ENCODE results near the gene OSBPL10.

The OSBPL10 gene

DNA sequence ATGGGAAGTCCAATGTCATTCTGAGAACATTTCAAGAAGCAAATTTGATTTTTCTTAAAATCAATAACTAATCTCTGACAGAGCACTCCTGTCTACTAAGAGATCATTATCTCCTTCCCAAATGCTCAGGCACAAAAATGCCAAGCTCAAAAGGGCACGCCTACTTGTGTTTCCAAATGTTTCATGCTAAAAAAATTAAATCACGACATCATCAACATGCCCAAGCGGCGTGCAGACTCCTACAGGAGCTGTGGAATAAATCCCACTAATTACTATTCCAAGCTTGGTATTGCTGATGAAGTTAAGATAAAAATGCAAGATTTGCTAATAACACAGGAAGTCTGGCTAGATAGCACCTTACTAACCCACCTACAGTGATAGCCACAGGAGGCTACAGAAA lies 140.8 kb downstream of the OSBPL10 start:
- no peak for DNase-seq

DNA sequence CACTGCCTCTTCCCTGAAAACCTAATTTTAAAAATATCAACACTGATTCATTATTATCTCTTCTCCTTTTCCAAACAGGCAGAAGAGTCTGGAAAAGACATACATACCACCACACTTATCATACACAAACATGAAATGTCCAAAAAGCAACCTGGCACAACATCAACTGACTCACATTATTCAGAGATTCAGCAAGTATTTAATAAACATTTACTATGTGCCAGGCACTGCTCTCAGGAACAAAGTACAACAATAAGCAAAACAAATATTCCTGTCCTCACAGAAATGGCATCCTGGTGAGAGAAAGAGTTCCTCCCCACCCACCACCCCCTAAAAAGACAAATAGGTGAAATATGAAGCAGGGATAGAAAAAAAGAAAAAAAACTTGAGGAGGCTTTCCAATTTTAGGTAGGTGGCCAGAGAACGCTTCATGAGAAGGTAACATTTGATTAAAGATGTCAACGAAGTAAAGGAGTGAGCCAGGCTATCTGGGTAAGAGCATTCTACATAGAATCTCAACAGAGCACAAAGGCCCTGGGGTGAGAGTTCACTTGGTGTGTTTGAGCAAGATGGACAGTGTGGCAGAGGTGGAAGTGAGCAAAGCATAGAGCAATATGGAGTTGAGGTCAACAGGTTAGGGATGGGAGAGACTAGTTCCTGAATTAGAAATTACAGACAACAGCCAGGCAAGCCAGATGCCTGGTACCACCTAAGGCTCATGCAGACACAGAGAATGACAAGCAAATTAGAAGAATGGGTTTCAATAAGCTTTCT lies 141.7 kb downstream of the OSBPL10 start:
- no peak for DNase-seq

DNA sequence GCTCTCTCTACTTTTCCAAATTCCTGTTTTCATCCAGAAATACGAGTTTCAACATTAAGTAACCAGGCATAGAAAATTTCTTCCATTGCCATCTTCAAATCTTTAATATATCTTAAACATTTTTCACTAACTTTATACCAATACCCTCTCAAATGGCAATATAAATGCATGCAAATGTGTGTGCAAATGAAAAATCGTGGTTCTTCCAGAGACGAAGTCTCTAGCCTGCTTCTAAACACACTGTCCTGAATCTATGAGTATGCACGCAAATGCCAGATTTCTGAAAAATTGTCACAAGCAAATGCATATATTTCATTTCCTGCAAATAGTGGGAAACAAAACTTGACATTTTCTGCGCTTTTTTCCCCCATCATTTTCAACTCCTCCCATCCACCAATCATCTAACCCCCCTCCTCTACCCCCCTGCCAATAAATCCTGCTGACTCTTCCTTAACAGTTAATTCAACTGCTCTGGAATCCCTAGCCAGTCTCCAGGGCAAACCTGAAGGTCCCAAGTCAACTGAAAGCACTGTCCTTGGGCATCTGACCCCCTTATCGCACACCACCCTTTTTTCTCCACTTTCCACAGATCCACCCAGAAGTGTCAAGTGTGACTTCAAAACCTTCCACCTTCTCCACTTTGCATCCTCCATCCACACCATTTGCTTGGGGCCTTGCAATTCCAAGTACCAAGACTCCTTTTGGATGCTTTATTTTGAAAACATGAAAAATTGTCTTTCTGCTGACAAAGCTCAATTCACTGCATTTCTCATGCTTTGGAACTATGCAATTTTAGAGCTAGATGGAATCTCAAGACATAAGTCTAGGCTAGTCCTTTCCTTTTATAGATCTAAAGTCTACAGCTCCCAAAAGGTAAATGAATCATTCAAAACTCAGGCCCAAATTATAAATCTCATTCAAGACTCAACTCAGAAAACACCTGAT lies 144.7 kb downstream of the OSBPL10 start:
- DNase-seq: no peak

DNA sequence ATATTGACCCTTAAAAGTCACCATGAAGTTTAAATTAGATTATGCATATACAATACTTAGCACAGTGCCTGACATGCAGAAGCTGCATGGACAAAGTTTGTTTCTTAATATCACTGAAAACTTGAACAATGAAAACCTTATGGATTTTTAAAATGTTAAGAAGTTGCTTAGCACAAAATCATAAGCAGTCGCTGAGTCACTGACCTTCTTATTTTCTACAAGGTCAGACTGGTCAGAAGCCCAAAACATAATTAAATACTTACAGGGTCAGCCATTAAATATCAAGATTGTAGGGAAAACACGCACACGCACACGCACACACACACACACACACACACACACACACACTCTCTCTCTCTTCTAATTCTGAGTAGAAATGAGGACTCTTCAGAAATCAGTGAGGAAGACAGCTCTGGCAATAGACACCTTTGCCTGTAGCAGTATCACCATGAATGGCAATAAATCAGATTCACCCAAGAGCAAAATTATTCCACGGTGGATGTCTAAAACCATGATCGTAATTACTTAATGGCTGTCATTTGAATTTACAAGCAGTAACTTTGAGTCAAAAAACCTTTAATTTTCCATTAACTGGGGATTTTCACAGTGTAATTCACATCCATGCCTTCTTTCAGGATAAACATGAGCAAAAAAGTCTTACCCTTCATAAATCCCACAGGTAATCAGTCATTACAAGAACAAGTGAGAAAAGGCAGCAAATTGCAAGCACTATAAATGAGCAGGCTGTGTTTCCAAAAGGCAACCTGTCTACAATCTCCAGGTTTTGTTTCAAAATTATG lies 147.5 kb downstream of the OSBPL10 start:
- no peak for DNase-seq

DNA sequence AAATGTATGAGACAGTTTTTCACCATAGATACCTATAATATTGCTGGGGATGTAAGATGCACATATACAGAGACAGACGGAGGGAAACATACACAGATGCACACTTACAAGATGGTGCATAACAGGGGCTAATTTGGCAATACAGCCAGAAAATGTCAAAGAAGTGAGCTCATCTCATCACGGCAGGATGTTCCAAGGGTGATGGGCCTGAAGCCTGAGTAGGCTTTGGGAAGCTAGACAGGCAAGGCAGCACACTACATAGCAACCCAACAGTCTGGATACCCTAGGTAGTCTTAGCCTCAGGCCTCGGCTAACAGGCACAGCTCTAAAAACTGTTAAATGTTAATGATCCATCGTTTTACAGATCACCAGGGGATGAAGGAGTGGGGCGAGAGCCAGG lies 148.5 kb downstream of the OSBPL10 start:
- no peak for DNase-seq

DNA sequence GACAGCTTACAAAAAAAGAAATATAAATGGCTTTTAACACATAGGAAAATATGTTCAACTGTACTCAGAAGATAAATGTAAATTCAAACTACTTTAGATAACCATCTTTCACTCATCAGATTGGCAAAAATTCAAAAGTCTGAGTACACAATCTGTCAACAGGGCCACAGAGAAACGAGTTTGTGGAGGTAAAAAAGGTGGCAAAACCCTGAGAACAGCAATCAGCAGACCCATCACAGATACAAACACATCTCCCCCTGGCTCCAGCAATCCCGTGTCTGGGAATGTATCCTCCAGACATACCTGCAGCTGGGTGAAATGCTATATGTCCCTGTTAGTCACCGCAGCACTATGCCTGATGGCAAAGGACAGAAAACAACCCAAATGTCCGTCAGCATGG lies 149.5 kb downstream of the OSBPL10 start:
- DNase-seq: no peak

DNA sequence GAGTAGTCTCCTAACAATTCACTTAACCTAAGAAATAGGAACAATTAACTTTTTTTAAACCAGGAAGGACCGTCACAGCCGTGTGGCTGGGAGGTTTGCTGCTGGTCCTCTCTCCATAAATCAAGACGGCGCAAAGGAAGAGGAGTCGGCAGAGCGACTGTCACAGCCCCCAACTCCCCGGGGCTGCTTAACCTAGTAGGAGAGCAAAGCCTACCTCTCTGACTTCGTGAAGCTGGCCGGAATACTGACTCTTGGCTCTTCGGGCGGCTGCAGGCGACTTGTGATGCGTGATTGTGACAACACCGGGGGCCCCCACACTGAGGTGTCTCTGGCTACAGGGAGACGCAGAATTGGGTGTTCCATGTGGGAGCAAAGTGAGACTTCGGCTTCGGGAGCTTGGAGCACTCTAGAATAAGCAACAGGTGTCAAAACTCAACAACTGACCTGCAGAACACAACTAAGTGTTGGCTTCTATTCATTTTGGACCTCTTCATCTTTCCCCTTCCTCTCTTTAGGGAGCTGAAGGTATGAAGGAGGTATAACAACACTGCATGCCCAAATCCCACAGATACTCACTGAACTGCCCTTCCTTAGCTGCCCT lies 151.1 kb downstream of the OSBPL10 start:
- DNase-seq: no peak

DNA sequence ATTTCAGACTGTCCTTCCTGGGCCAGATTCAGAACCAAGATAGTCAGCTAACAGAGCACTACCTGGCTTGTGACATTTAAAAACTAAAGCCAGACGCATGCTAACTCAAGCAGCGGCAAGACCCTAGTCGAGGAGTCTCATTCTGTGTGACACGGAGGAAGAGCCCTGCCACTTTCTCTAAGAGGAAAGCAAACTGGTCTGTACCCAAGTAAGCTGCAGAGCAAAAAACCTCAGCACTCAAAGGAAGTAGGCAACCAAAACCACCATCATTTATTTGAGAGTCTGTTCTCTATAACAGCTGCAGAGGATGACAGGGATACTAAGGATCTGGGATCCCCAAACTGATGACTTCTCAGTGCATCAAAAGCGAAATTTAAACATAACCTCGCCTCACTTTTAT lies 152.1 kb downstream of the OSBPL10 start:
- no peak for DNase-seq

DNA sequence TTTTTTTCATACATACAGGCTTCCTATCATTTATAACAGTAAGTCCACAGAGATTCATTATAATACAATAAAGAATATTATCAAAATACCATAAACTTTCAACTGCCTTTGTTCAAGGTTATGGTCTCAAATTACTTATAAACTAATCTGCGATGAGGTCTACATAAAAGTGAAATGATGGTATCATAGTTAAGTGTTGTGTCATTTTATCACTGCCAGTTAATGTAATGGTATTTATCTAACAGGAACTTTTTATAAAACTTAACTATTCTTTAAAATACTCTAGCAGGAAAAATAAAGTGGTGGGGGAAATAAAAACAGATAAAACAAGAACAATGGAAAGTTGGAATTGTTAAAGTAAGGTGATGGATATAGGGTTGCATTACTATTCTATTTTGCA lies 153.1 kb downstream of the OSBPL10 start:
- DNase-seq: no peak

DNA sequence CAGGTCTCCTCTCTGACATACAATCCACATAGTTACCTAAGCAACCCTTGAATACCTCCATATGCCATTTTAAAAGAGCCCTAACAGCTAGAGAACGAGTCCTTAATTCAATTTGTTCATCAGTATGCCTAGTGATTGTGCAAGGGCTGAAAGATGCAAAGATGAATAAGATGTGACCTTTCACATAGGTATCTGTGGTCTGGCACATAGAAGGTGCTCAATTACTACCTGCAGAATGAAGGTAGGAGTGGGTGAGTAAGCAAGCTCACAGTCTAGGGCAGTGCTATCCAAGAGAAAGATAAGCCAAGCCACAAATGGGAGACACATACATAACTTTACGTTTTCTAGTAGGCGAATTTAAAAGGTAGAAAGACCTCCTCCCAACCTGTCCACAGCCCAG lies 157.9 kb downstream of the OSBPL10 start:
- DNase-seq: no peak

DNA sequence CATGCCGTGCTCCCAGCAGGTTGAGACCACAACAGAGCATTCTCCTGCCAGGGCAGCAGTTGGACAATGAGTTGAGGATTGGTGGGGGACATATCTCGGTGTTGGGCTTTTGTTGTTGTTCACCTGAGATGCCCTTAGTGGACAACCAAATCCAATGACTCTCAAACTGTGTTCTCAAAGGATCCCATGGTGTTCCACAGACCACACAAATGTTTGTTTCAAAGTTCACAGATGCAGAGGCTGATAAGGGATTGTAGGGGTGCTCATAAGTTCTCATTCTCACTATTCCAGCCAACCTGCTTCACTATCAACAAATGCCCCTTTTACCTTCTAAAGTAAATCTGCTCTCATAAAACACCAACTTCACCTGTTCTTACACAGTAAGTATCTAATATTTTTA lies 159.9 kb downstream of the OSBPL10 start:
- DNase-seq: no peak

DNA sequence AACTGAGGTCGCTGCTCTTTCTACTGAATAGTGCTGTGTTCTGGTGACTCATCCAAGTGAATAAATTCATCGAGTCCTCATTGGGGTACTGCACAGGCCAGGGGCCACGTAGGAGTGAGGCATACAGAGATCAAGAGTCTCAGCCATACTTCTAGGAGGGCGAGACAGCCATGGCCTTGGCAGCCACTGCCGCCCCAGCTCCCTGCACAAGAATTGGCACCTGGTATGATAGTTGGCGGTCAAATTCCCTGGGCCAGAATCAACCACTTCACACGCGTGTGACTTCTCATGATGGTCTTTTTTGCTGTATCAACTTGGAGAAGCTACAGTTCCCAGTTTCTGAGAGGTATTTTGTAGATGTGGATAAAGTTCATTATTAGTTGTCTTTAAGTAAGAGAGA lies 161.6 kb downstream of the OSBPL10 start:
- DNase-seq: no peak

DNA sequence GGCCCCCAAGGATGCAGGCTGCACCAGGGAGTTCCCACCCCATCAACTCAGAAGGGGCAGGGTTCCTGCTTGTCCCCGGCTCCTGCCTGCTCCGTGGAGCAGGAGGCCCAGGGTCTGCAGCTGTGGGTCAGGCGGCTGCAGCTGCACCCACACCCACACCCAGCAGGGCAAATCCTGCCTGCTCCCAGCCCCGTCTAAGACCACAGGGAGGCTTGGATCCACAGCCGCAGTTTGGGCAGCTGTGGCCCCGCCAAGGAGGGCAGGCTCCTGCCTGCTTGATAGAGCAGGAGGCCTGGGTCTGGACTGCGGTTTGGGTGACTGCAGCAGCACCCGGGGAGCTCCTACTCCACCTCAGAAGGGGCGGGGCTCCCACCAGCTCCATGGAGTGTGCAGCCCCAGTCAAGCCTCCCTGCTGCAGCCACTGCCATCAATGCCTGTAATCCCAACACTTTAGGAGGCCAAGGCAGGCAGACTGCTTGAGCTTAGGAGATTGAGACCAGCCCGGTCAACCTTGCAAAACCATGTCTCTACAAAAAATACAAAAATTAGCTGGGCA lies 163.6 kb downstream of the OSBPL10 start:
- DNase-seq: no peak

DNA sequence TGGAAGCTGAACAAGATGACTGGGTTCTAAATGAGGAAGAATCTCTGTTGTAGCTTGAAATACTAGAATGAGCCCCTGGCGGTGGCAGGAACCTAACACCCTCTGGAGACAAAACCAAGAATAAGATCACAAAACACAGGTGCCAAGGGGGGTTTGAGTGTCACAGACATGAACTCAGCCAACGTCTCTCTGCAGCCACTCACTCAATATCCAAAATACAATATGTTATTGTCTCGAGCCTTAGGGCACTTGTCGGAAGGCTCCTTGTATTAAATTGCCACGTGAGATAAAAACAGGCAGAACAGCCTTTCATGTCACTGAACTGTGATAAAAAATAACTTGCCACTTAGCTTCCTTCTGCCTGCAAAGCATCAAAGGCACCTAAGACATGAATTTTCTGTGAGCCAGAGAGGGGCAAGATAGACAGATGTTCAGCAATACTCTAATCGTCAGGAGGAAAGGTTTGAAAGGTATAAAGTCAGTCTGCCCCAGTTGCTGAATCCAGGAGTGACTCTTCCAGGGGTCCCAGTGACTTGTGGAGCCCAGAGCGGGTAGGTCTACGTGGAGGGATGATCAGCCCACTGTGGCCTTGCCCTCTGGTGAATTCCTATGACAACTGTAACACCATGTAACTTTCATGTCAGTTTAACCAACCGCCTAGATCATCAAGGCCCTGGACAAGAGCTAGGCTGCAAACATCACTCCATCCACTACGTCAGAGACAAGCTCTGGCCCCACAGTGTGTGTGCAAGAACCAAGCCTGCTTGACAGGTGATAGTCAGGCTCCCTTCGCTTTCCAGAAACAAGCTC lies 165.2 kb downstream of the OSBPL10 start:
- no peak for DNase-seq

DNA sequence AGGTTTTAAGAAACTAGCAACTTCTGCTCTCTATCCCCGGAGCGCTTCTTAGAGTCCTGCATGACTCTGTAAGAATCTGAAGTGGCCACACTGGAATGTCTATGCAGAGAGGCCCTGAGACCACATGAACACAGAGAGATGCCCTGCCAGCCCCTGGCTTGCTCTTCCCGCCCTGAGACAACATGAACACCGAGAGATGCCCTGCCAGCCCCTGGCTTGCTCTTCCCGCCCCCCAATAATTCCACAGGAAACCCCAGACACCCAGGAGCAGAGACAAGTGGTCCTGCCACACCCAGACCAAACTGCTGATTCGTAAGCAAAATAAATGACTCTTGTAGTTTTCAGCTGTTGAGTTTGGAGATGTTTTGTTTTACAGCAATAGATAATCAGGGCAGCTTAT lies 166.1 kb downstream of the OSBPL10 start:
- no peak for DNase-seq

DNA sequence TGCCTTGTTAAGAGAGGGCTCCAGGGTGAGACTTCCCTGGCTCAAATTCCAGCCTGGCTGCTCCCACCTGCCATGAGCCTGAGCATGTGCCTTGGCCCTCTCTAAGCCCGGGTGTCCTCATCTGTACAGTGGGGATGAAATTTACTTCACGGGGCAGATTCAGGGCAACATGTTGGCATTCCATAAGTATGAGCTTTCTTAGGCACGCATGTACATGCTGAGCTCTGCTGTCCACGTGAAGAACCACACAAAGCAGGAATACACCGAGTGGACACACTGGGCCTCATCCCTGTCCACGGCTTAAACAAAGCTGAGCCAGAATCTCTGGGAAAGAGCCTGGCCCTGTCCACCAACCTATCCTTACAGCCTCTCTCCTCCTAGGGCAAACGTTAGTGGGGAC lies 167.4 kb downstream of the OSBPL10 start:
- DNase-seq: no peak

DNA sequence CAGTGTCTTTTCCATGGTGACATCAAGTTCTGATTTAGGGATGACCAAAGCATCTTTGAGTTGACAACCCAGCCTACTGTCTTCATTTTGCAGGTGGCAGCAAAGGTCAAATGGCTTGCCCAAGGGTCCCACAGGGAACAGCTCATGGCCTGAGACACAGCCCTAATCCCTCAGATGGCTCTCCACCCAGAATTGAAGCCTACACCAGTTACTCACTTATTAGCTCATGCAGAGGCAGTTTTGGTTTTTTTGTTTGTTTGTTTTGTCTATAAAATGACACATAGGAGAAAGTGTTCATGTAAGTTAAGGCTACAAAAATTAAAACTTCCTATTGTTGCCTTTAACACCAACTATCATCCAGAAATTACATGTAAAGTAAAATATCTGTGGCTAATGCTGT lies 167.9 kb downstream of the OSBPL10 start:
- DNase-seq: no peak

DNA sequence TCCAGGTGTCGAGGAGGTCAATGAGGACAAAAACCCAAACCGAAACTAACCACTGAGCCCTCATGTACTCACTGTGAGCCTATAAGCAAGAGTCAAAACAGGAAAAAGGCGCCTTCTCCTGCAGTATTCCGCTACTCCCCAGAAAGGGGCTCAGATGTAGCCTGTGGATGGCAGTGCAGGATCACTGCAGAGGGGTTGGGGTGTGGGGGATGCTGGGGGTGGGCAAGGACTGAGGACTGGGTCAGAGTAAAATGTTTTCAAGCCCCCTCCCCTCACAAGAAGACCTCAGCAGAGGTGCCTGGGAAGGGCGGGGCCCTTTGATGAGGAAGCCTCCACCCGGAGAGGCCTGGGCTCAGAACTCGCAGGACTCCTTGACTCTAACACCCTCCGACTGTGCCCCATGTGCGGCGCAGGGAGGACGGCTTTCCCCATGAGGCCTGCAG lies 170.1 kb downstream of the OSBPL10 start:
- DNase-seq: no peak

DNA sequence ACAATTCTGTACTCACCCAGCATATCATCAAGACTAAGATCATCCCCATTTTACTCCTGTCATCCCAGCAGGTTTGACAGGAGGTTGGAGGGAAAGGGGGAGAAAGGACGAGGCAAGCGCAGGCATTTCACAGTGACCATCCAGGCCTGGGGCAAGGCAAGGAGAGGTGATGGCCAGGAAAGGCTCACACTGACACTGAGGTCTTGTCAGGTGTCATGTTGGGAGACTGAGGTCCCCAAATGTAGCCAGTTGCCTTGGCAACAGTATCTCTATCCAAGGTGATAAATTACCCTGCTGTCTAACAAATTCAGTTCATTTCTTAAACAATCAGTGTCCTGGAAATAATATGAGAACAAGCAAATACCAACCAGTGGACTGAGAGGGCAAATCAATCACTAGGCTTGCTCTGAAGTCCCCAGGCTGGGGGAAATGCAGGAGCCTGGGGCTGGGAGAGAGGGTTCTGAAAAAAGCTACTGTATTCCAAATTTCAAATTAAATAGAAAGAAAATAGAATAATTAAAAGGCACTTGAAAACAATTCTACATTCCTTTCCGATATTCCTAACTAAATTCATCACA lies 172.8 kb downstream of the OSBPL10 start:
- DNase-seq: no peak

DNA sequence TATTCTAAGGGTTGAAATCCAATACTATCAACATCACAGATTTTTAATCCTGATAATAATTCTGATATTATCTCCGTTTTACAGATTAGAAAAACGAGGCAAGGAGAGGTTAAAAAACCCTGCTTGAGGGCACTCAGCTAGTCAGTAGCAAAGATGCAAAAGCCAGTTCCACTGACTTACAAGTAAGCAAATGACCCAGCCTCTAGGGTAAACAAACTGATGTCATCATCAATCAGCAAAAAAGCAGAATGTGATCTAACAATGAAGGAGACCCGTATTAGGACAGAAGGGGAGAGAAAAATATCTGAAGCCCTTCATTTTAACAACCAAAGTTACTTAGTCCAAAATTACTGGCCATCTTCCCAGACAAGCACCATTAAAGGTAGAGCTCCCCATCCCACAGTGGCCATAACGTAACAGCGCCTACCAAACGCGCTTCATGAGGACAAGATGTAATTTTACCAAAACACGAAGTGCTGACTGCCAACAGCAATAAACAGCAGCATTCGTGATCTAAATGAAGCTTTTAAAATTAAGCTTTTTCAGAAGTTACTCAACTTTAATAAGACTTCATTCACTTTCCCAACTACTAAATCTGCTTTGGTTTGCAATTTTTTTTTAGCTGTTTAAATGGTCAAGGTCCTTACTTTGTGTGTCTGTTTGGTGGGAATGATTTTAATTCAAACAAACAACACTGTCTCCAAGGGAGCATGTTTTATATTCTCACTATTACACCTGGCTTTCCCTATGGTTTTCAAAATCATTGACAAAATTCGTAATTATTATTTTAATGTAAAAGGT lies 176.6 kb downstream of the OSBPL10 start:
- no peak for DNase-seq

Data from stimulated activated CD4-positive, alpha-beta T cell treated with anti-CD3 and anti-CD28 coated beads, Interleukin-4, amount 100 ng/mL, for 24 hours (primary cell).